ENCODE measurements around the gene ABHD16A.
"Not testable (repeated sequence)": the region's sequence is repeated elsewhere in the genome, so short reads cannot be mapped to it uniquely, and the experiment has no call there.

The ABHD16A gene

GRCh38 chr6:31715022-31715958 is 12.2 kb upstream of the ABHD16A start, which contains the start of gene LY6G6D:
TSS of gene LY6G6D (plus strand) at chr6:31715348. CDS start at chr6:31715356, 8 bp downstream.
- H3K9ac ChIP-seq (ENCODE audit: low read length in 5 of 5), result no peak within 1 kb of the TSS
- H3K4me1 ChIP-seq (ENCODE audit: control insufficient read depth in 5 of 5, insufficient read depth in 5 of 5, low read length in 5 of 5), result peaks cover 0 to 9% (median 6%) of the 10 kb centered on the region in 5 donors
- H3K27ac ChIP-seq (ENCODE audit: low read depth, low read length), result no peak within 1 kb of the TSS
- peaks cover 0 to 5% (median 0%) of the 10 kb centered on the region in 5 donors for H3K27me3 ChIP-seq (ENCODE audit: control insufficient read depth in 5 of 5, insufficient read depth in 4 of 5, low read length in 5 of 5)
- H3K36me3 ChIP-seq (ENCODE audit: control insufficient read depth in 5 of 5, insufficient read depth in 5 of 5, low read length in 5 of 5), result no peaks in the 10 kb centered on the region
- H3K4me3 ChIP-seq (ENCODE audit: low read depth in 1 of 5, low read length in 5 of 5), result no peak within 1 kb of the TSS
- H3K9me3 ChIP-seq (ENCODE audit: control insufficient read depth in 5 of 5, low read length in 5 of 5), result no peaks in the 10 kb centered on the region

DNA sequence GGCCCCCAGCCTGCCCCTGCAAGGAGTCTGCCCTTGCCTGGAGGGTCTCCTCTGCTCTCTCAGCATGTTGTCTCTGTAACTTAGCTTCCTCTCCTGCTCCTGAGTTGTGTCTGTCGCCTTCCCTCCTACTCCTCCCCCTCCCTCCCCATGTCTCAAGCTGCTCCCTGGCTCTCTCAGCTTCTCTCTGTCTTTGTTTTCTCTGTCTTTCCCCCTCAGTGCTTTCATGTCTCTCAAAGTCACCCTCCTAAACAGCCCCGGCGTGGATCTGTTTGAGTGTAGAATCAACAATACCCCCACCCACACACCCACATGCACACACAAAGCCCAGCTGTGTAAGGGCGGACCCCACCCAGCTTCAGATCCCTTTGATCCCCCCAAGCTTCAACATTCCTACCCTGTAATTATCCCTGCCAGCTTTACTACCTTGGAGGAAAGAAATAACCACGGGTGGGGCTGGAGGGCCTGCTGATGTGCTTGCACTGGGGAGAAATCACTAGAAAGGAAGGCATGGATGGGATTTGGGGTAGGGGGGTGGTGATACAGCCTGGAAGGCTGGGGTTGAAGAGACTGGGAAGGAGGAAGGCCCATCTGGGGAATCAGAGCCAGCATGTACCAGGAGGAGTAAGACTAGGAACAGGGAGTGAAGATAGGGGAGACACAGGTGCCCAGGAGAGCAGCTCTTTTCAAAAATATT is 11.0 kb upstream of the ABHD16A start:
- Histone ChIP-seq H3K36me3 (ENCODE audit: control insufficient read depth in 5 of 5, insufficient read depth in 5 of 5, low read length in 5 of 5) (no peaks in the 10 kb centered on the region), H3K4me3 (ENCODE audit: low read depth in 1 of 5, low read length in 5 of 5) (no peak overlapping the region), H3K27me3 (ENCODE audit: control insufficient read depth in 5 of 5, insufficient read depth in 4 of 5, low read length in 5 of 5) (peaks cover 0 to 8% (median 4%) of the 10 kb centered on the region in 5 donors), H3K4me1 (ENCODE audit: control insufficient read depth in 5 of 5, insufficient read depth in 5 of 5, low read length in 5 of 5) (peaks cover 0 to 9% (median 6%) of the 10 kb centered on the region in 5 donors), H3K27ac (ENCODE audit: low read depth, low read length) (no peak overlapping the region), H3K9ac (ENCODE audit: low read length in 5 of 5) (no peak overlapping the region), H3K9me3 (ENCODE audit: control insufficient read depth in 5 of 5, low read length in 5 of 5) (no peaks in the 10 kb centered on the region)

DNA sequence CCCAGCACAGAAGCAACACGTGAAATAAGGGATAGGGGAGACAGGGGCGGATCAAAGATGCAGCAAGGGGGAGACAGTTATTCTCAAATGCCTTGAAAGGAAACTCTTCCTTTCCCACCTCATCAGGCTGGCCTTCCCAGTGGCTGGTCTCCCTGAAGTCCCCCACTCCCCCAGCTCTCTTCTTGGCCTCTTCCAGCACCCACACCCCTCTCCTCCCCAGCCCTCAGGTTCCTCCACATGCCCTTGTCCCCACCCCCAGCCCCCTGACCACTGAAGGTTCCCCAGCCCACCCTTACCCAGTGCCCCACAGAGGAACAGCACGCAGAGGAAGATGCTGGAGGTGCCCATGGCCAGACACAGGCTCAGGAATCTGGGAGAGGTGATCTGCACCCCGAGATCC is 10.3 kb upstream of the ABHD16A start:
- peaks cover 0 to 9% (median 6%) of the 10 kb centered on the region in 5 donors for H3K4me1 ChIP-seq (ENCODE audit: control insufficient read depth in 5 of 5, insufficient read depth in 5 of 5, low read length in 5 of 5)
- no peaks in the 10 kb centered on the region for H3K9me3 ChIP-seq (ENCODE audit: control insufficient read depth in 5 of 5, low read length in 5 of 5)
- H3K27ac ChIP-seq (ENCODE audit: low read depth, low read length), result no peak overlapping the region
- no peak overlapping the region for H3K4me3 ChIP-seq (ENCODE audit: low read depth in 1 of 5, low read length in 5 of 5)
- no peaks in the 10 kb centered on the region for H3K36me3 ChIP-seq (ENCODE audit: control insufficient read depth in 5 of 5, insufficient read depth in 5 of 5, low read length in 5 of 5)
- H3K9ac ChIP-seq (ENCODE audit: low read length in 5 of 5), result no peak overlapping the region
- H3K27me3 ChIP-seq (ENCODE audit: control insufficient read depth in 5 of 5, insufficient read depth in 4 of 5, low read length in 5 of 5), result peaks cover 0 to 8% (median 4%) of the 10 kb centered on the region in 5 donors

DNA sequence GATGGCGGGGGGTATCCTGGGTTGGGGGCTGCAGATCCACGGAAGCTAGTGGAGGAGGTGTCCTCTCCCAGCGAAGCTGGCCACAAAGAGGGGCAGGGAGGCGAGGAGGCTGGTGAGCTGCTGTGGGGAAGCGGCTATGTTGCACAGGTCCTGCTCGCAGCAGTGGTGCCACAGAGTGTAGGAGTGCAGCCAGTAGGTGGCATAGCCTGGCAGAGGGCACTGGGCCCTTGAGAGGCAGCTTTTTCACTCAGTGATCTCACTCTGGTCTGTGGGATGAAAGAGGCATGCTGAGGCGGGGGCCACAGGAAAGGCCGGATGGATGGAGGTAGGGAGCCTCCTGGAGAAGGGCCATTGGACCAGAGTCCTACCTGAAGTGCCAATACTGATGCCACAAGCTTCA is 9.2 kb upstream of the ABHD16A start:
- Histone ChIP-seq H3K9me3 (ENCODE audit: control insufficient read depth in 5 of 5, low read length in 5 of 5) (no peaks in the 10 kb centered on the region), H3K27me3 (ENCODE audit: control insufficient read depth in 5 of 5, insufficient read depth in 4 of 5, low read length in 5 of 5) (peaks cover 0 to 8% (median 4%) of the 10 kb centered on the region in 5 donors), H3K27ac (ENCODE audit: low read depth, low read length) (no peak overlapping the region), H3K4me1 (ENCODE audit: control insufficient read depth in 5 of 5, insufficient read depth in 5 of 5, low read length in 5 of 5) (peaks cover 0 to 9% (median 6%) of the 10 kb centered on the region in 5 donors), H3K9ac (ENCODE audit: low read length in 5 of 5) (no peak overlapping the region), H3K4me3 (ENCODE audit: low read depth in 1 of 5, low read length in 5 of 5) (no peak overlapping the region), H3K36me3 (ENCODE audit: control insufficient read depth in 5 of 5, insufficient read depth in 5 of 5, low read length in 5 of 5) (no peaks in the 10 kb centered on the region)

DNA sequence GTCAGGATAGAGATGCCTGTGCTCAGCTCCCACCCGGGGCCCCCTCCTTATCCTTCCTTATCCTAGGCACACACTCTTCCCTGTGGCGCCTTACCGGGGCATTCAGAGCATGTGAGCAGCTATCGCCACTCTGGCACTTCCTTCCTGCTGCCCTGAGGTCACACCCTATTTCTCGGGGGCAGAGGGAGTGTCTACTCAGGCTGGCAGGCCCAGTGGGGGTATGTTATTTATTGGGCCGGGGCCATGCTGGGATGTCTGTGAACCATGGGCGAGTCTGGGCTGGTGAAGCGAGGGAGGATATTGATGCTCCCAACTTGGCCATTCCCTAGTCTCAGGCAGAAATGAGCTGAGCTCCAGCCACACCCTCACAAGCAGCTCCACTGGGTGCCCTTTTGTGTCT is 8.1 kb upstream of the ABHD16A start:
- Histone ChIP-seq H3K4me3 (ENCODE audit: low read depth in 1 of 5, low read length in 5 of 5) (no peak overlapping the region), H3K27ac (ENCODE audit: low read depth, low read length) (no peak overlapping the region), H3K27me3 (ENCODE audit: control insufficient read depth in 5 of 5, insufficient read depth in 4 of 5, low read length in 5 of 5) (peaks cover 0 to 8% (median 4%) of the 10 kb centered on the region in 5 donors), H3K4me1 (ENCODE audit: control insufficient read depth in 5 of 5, insufficient read depth in 5 of 5, low read length in 5 of 5) (peaks cover 0 to 9% (median 6%) of the 10 kb centered on the region in 5 donors), H3K9me3 (ENCODE audit: control insufficient read depth in 5 of 5, low read length in 5 of 5) (no peaks in the 10 kb centered on the region), H3K36me3 (ENCODE audit: control insufficient read depth in 5 of 5, insufficient read depth in 5 of 5, low read length in 5 of 5) (no peaks in the 10 kb centered on the region), H3K9ac (ENCODE audit: low read length in 5 of 5) (no peak overlapping the region)

- Histone ChIP-seq H3K4me1 (ENCODE audit: control insufficient read depth in 5 of 5, insufficient read depth in 5 of 5, low read length in 5 of 5) (peaks cover 0 to 9% (median 6%) of the 10 kb centered on the region in 5 donors), H3K9me3 (ENCODE audit: control insufficient read depth in 5 of 5, low read length in 5 of 5) (no peaks in the 10 kb centered on the region), H3K27ac (ENCODE audit: low read depth, low read length) (no peak overlapping the region), H3K36me3 (ENCODE audit: control insufficient read depth in 5 of 5, insufficient read depth in 5 of 5, low read length in 5 of 5) (no peaks in the 10 kb centered on the region), H3K9ac (ENCODE audit: low read length in 5 of 5) (no peak overlapping the region), H3K27me3 (ENCODE audit: control insufficient read depth in 5 of 5, insufficient read depth in 4 of 5, low read length in 5 of 5) (peaks cover 0 to 8% (median 4%) of the 10 kb centered on the region in 5 donors), H3K4me3 (ENCODE audit: low read depth in 1 of 5, low read length in 5 of 5) (no peak overlapping the region)
Observed at GRCh38 chr6:31710523-31711219, 7.5 kb upstream of the ABHD16A start.

- not testable (repeated sequence) for H3K27ac ChIP-seq (ENCODE audit: low read depth, low read length); H3K4me3 ChIP-seq (ENCODE audit: low read depth in 1 of 5, low read length in 5 of 5); H3K9me3 ChIP-seq (ENCODE audit: control insufficient read depth in 5 of 5, low read length in 5 of 5); H3K9ac ChIP-seq (ENCODE audit: low read length in 5 of 5); H3K4me1 ChIP-seq (ENCODE audit: control insufficient read depth in 5 of 5, insufficient read depth in 5 of 5, low read length in 5 of 5); H3K36me3 ChIP-seq (ENCODE audit: control insufficient read depth in 5 of 5, insufficient read depth in 5 of 5, low read length in 5 of 5); H3K27me3 ChIP-seq (ENCODE audit: control insufficient read depth in 5 of 5, insufficient read depth in 4 of 5, low read length in 5 of 5)
Observed at GRCh38 chr6:31709157-31709556, 6.0 kb upstream of the ABHD16A start.

DNA sequence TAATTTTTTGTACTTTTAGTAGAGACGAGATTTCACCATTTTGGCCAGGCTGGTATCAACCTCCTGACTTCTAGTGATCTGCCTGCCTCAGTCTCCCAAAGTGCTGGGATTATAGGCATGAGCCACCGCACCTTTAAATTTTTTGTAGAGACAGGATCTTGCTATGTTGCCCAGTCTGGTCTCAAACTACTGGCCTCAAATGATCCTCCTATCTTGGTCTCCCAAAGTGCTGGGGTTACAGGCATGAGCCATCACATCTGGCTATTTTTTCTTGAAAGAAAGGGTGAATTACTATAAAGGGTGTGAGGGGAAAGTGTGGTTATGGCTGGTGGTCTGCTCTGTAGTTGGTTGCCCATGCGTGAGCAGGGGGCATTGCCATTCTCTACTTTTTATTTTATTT is 5.1 kb upstream of the ABHD16A start:
- Histone ChIP-seq H3K27ac (ENCODE audit: low read depth, low read length) (no peak overlapping the region), H3K27me3 (ENCODE audit: control insufficient read depth in 5 of 5, insufficient read depth in 4 of 5, low read length in 5 of 5) (peaks cover 0 to 4% (median 4%) of the 10 kb centered on the region in 5 donors), H3K4me3 (ENCODE audit: low read depth in 1 of 5, low read length in 5 of 5) (no peak overlapping the region), H3K9ac (ENCODE audit: low read length in 5 of 5) (no peak overlapping the region), H3K4me1 (ENCODE audit: control insufficient read depth in 5 of 5, insufficient read depth in 5 of 5, low read length in 5 of 5) (peaks cover 0 to 15% (median 12%) of the 10 kb centered on the region in 5 donors), H3K36me3 (ENCODE audit: control insufficient read depth in 5 of 5, insufficient read depth in 5 of 5, low read length in 5 of 5) (no peaks in the 10 kb centered on the region), H3K9me3 (ENCODE audit: control insufficient read depth in 5 of 5, low read length in 5 of 5) (no peaks in the 10 kb centered on the region)

DNA sequence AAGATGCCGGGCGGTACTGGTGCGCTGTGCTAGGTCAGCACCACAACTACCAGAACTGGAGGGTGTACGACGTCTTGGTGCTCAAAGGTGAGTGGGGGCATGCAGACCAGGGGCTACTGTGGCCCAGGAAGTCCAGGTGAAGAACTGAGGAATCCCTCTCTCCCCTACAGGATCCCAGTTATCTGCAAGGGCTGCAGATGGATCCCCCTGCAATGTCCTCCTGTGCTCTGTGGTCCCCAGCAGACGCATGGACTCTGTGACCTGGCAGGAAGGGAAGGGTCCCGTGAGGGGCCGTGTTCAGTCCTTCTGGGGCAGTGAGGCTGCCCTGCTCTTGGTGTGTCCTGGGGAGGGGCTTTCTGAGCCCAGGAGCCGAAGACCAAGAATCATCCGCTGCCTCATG is 4.6 kb upstream of the ABHD16A start:
- Histone ChIP-seq H3K27me3 (ENCODE audit: control insufficient read depth in 5 of 5, insufficient read depth in 4 of 5, low read length in 5 of 5) (peaks cover 0 to 4% (median 4%) of the 10 kb centered on the region in 5 donors), H3K9ac (ENCODE audit: low read length in 5 of 5) (no peak overlapping the region), H3K36me3 (ENCODE audit: control insufficient read depth in 5 of 5, insufficient read depth in 5 of 5, low read length in 5 of 5) (no peaks in the 10 kb centered on the region), H3K4me3 (ENCODE audit: low read depth in 1 of 5, low read length in 5 of 5) (no peak overlapping the region), H3K27ac (ENCODE audit: low read depth, low read length) (no peak overlapping the region), H3K4me1 (ENCODE audit: control insufficient read depth in 5 of 5, insufficient read depth in 5 of 5, low read length in 5 of 5) (peaks cover 0 to 18% (median 12%) of the 10 kb centered on the region in 5 donors), H3K9me3 (ENCODE audit: control insufficient read depth in 5 of 5, low read length in 5 of 5) (no peaks in the 10 kb centered on the region)
